Activated CD8-positive, alpha-beta memory T cell treated with anti-CD3 and anti-CD28 coated beads, Interleukin-2, amount 10 ng/mL, durations not matched to agents 7 days and 5 days (primary cell): Measurements from ENCODE around the gene PATL1. TPM values are rescaled to one million over a fixed set of nuclear protein-coding genes. Genes with fewer than 3 reads are reported as not detected.

Experiments used
- ATAC-seq: fragments of 150-1000 bp; cut with Tn5 transposase; one replicate; pipeline ENCODE4 v1.10.0; 2021; ENCODE audit warnings: moderate library complexity
- CTCF ChIA-PET: fragments of 350-600 bp; sonication (Branson Sonifier 250); formaldehyde crosslinking; loops from one replicate; lab custom pipeline; 2021; ENCODE audit warnings: antibody characterized with exemption; lab: Charles Lee
- DNase-seq: peaks from one replicate; pipeline ENCODE4 v3.0.0-alpha.2; 2020
- H3K27ac Mint-ChIP-seq: one replicate; pipeline ENCODE4 v1.8.0; 2021; ENCODE audit warnings: mild to moderate bottlenecking, mixed read lengths
- H3K27me3 Mint-ChIP-seq: one replicate; pipeline ENCODE4 v1.8.0; 2021; ENCODE audit warnings: mixed read lengths
- H3K36me3 Mint-ChIP-seq: one replicate; pipeline ENCODE4 v1.8.0; 2021; ENCODE audit warnings: mild to moderate bottlenecking, mixed read lengths
- H3K4me1 Mint-ChIP-seq: one replicate; pipeline ENCODE4 v1.8.0; 2021; ENCODE audit warnings: mixed read lengths
- H3K4me3 Mint-ChIP-seq: one replicate; pipeline ENCODE4 v1.8.0; 2021; ENCODE audit warnings: mild to moderate bottlenecking, moderate library complexity, mixed read lengths
- H3K9me3 Mint-ChIP-seq: one replicate; pipeline ENCODE4 v1.8.0; 2022; ENCODE audit warnings: low read depth, mixed read lengths
- total RNA-seq, 2 experiments: library from RNA; stranded (reverse); gene quantifications; one replicate each; pipeline ENCODE4 v1.2.3, GENCODE V29; 2021

The PATL1 gene
- total RNA-seq, 2 experiments from 2014 or later = 56.7 to 62.6 TPM

DNA sequence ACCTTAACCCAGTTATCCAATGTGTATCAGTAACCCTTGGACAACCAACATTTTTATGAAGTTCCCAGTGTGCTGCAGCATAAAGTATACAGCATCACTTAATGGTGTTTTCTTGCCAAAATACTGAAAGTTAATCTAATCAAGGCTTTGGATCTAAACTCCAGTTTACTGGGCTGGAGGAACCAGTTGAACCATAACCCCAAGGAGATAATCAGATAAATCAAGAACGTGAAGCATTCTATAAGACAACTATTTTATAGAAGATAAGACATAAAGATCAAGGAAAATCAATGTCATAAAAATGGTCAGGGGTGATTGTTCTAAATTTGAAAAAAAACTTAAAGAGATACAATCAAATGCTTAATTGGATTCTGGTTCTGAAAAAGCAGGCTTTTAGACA lies 51.0 kb downstream of the PATL1 start:
- Mint-ChIP-seq H3K36me3 (peaks cover 5% of the 10 kb centered on the region), H3K27me3 (no peaks in the 10 kb centered on the region), H3K27ac (no peak overlapping the region), H3K4me1 (peaks cover 39% of the 10 kb centered on the region), H3K9me3 (no peaks in the 10 kb centered on the region), H3K4me3 (no peak overlapping the region)
- no peak for DNase-seq
- CTCF ChIA-PET = interaction anchor here (0.8 to 1.1 kb wide), 2 partner anchors 13 to 54 kb away, joined by 3 read pairs; no protein-coding TSS in a partner anchor
- no peak for ATAC-seq

DNA sequence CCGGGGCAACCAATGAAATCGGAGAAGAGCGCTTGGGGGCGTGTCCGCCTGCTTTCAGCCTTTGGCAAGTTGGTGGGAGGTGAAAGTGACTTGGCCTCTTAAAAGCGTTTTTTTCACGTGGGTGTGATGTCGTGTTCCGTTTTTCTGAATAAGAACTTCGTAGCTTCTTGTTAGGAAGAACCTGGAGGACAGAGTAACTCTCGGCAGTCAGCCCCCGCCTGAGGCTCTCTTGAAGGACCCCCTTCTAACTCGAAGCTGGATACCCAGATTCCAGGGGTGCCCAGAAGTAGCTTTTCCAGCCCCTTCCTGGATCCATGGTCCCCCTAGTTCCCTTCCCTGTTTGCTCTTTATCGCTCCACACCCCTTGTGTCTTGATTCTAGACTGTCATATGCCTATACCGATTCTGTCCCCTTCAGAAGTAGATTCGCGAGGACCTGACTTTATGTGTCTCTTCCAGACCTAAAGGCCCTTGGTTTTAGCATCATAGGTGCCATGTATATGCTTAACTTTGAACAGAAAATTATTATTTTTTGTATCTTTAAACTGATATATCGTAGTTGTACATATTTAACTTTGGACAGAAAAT lies 52.3 kb downstream of the PATL1 start:
- no peaks in the 10 kb centered on the region for H3K9me3 Mint-ChIP-seq
- DNase-seq (no peak), ATAC-seq (no peak)
- no peaks in the 10 kb centered on the region for H3K27me3 Mint-ChIP-seq
- CTCF ChIA-PET = interaction anchor here (0.7 to 2.3 kb wide), 8 partner anchors 8 to 206 kb away, joined by 3 to 12 read pairs (median 4); partner anchors contain the start of gene PATL1
- peaks cover 10% of the 10 kb centered on the region for H3K36me3 Mint-ChIP-seq
- peak overlapping the region; percentile 99 for H3K4me3 Mint-ChIP-seq
- H3K27ac Mint-ChIP-seq = peak overlapping the region; percentile 88
- H3K4me1 Mint-ChIP-seq = peaks cover 50% of the 10 kb centered on the region

DNA sequence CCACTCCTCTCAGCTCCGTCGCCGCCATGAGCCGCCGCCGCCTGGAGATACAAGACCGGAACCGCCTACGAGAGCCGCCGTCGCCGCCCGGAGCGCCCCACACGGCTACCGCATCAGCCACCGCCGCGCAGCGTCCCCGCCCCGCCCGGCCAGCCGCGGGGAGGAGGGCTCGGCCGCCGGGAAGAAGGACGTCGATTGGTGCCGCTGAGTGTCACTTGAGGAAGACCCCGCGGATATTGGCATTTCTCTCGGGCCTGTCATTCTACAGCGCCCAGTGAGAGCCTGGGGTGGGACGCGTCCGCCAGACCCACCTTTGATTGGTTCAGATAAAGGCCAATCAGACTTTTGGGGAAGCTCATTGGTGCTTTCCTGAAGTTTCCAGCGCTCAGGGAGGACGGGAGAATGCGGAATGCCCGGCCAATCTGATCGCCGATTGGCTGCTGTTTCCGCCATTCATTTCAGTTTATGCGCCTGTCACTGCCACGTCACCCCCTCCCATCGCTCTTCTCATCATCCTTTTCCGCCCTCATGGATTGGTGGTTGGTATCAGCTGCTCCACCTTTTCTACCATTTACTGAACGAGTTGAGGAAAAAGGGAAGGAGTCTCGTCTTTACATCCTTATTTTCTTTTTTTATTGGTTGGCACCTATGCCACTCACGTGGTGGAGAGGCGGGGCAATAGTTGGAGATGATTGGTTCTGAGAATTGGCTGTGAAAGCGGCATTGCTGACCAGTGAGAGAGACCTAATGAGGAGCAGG lies 53.0 kb downstream of the PATL1 start, which contains the start of gene OSBP:
Gene OSBP (minus strand): TSS at position 138 of the 759 bp plus-strand sequence. CDS start 110 bp downstream, at position 28.
- Mint-ChIP-seq H3K4me1 (peaks cover 52% of the 10 kb centered on the region), H3K27me3 (no peaks in the 10 kb centered on the region), H3K4me3 (peak within 1 kb of the TSS; percentile 99), H3K36me3 (peaks cover 10% of the 10 kb centered on the region), H3K9me3 (no peaks in the 10 kb centered on the region), H3K27ac (peak within 1 kb of the TSS; percentile 95)
- CTCF ChIA-PET = interaction anchor here (0.7 to 2.3 kb wide), 10 partner anchors 9 to 207 kb away, joined by 3 to 12 read pairs (median 4); partner anchors contain the start of gene PATL1
- peak; percentile 89 for ATAC-seq
- DNase-seq = peak; percentile 99

DNA sequence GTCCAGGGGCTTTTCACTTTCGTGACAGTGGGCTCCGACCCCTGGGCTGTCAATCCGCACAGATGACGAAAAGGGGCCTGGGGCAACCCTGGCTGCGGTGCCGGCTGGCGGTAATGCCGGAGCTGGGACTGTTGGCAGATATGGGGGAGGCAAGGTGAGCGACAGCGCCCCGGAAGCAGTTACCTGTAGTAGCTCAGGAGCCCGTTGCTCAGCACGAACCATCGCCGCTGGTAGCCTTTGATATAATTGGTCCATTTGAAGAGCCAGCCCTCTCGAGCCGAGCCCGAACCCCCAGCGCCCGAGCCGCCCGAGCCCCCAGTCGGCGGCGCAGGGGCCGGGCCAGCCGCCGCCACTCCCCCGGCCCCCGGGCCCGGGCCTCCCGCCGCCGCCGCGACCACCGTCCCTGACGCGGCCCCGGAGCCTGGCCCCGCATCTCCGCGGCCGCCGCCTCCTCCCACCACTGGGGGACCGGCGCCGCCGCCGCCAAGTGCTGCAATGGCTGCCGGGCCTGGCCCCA lies 53.7 kb downstream of the PATL1 start:
- H3K4me3 Mint-ChIP-seq = peak overlapping the region; percentile 99
- peak overlapping the region; percentile 95 for H3K27ac Mint-ChIP-seq
- H3K36me3 Mint-ChIP-seq = peaks cover 10% of the 10 kb centered on the region
- CTCF ChIA-PET = interaction anchor here (0.7 to 2.3 kb wide), 7 partner anchors 49 to 208 kb away, joined by 3 to 12 read pairs (median 3); partner anchors contain the start of gene PATL1
- no peaks in the 10 kb centered on the region for H3K9me3 Mint-ChIP-seq
- H3K27me3 Mint-ChIP-seq = no peaks in the 10 kb centered on the region
- H3K4me1 Mint-ChIP-seq = peaks cover 52% of the 10 kb centered on the region
- DNase-seq (peak; percentile 77), ATAC-seq (peak; percentile 9)

DNA sequence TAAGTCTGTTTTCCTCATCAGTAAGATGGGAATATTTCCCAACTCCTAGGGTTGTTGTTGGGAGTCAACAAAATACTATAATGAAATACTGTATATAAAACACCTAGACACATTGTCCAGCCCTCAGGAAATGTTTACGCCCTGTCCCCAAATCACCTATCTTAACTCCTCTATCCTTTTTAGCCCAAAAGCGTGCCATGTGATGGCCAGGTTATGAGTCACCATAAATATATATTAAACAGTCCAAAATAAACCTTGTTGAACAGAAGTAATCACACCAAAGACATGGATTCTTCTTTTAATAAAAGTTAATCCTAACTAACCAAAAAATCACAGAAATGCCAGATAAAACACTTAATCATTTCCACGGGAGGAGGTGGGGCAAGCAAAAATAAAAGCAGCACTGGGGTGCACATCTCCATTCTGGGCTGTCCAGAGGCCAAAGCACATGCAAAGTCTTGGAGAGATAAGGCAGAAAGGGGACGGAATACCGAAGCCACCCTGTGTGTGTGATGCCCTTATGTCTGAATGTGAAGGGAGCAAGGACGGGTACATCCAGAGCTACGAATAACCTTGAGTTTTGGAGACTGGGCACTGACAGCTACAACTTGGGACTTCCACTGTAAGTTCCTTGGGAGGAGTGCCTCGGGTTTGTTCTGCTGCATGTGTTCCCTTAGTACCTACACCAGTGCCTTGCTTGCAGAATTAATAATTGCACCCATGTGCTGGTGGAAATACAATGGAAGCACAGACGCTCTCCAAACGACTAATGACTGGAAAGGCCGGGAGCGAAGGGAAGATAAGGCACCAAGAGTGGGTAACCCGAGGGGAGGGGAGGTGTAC lies 54.3 kb downstream of the PATL1 start:
- ATAC-seq (no peak), DNase-seq (no peak)
- peaks cover 55% of the 10 kb centered on the region for H3K4me1 Mint-ChIP-seq
- H3K36me3 Mint-ChIP-seq = peaks cover 13% of the 10 kb centered on the region
- CTCF ChIA-PET = interaction anchor here (0.9 to 2.2 kb wide), 5 partner anchors 49 to 77 kb away, joined by 3 to 12 read pairs (median 4); no protein-coding TSS in a partner anchor
- no peaks in the 10 kb centered on the region for H3K9me3 Mint-ChIP-seq
- H3K4me3 Mint-ChIP-seq = peak overlapping the region; percentile 99
- peak overlapping the region; percentile 95 for H3K27ac Mint-ChIP-seq
- H3K27me3 Mint-ChIP-seq = no peaks in the 10 kb centered on the region

DNA sequence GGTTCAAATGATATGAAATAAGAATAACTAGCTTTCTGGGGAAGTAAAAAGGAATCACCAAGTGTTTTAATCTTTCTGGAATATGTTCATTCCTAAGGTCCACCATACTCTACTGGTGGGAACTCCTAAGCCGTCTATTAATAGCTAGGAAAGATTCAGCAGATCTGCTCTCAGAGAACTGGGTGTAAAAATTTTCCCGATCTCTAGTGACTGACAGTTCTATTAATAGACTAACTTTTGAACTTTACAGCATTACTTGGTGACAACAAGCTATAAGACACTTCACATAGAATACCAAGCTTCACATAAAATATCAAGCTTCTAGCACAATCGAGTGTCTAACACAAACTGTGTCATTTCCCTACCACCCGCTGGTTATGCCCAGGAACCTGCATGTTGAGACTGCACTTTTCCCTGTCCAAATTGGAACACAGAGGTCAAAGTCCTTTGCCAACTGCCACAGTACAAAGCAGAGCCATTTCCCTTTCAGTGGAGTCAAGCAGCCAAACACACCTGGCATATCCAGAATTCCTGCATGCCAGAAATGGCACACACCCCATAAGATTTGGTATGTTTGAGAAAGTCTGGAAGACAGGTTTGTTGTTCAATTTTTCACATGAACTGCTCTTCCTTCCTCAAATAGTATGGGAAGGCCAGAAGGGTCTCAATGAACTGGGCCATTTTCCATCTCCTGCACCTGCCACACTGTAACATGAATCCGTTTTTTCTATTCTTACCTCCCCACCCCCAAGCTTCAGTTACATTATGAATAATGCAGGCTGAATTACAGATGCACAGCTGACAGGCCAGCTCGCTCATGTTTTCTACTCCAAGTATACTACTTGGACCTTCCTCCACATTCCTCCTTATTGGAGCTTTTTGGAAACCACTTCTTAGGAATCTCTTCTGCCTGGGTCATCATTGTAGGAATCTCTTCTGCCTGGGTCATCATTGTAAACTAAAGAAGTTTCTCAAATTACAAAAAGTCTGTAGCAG lies 57.0 kb downstream of the PATL1 start:
- Mint-ChIP-seq H3K9me3 (no peaks in the 10 kb centered on the region), H3K4me3 (no peak overlapping the region), H3K4me1 (peaks cover 45% of the 10 kb centered on the region), H3K36me3 (peaks cover 34% of the 10 kb centered on the region), H3K27me3 (no peaks in the 10 kb centered on the region), H3K27ac (no peak overlapping the region)
- CTCF ChIA-PET = interaction anchor here (0.8 to 1.5 kb wide), 3 partner anchors 46 to 57 kb away, joined by 3 to 5 read pairs (median 3); partner anchors contain the start of gene PATL1
- DNase-seq (no peak), ATAC-seq (no peak)

DNA sequence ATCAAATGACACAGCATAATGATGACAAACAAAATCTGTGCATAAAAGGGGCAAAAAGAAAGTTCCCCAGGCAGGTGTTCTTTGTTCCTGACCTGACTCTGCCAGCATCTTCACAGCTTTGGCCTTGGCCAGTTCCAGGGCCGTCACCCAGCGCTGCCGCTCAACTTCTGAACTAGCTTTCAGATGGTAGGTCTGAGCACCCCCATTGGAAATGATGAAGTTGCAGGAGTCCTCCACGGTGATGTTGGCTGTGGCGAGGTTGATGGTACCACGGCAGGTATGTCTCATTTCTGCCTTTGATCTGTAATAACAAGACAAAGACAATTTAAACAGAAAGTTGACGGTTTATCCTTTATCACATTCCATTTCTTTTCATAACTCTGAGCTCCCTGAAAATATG lies 58.5 kb downstream of the PATL1 start:
- ATAC-seq (no peak), DNase-seq (no peak)
- no peak overlapping the region for H3K27ac Mint-ChIP-seq
- no peaks in the 10 kb centered on the region for H3K27me3 Mint-ChIP-seq
- peaks cover 40% of the 10 kb centered on the region for H3K4me1 Mint-ChIP-seq
- peaks cover 46% of the 10 kb centered on the region for H3K36me3 Mint-ChIP-seq
- H3K4me3 Mint-ChIP-seq = no peak overlapping the region
- no peaks in the 10 kb centered on the region for H3K9me3 Mint-ChIP-seq
- CTCF ChIA-PET = no interaction called here

DNA sequence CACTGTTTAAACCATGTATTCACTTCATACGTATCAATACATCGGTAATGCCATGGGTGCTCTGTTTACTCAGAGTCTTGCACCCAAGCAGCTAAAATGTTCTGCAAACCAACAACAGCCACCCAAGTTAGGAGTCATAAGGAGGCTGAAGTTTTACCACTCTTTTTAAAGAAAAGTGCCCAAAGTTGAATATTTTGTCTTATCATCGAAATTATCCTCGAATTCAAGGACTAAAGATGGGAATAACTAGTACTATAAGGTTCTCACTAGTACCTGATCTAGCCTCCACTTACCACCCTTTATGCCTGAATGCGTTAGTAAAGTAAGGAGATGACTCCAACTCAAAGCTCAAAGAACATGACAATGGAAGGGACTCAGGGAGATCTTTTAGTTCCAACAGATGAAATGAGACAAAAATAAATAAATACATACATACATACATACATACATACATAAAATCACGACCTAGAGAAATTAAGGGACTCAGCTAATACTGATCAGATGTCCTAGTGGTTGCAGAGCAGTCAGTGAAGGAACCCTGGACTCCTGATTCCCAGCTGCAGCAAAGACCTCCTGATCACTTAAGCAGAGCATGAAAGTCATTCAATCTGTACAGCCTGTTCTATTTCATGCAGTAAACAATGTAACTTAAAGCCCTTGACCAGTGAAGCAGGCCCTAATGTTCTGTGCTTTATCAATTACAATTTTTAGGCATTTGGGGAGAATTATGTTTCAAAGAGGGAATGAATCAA lies 61.0 kb downstream of the PATL1 start:
- Mint-ChIP-seq H3K4me1 (peaks cover 18% of the 10 kb centered on the region), H3K27ac (no peak overlapping the region), H3K36me3 (peaks cover 50% of the 10 kb centered on the region), H3K27me3 (no peaks in the 10 kb centered on the region), H3K4me3 (no peak overlapping the region), H3K9me3 (no peaks in the 10 kb centered on the region)
- ATAC-seq (no peak), DNase-seq (no peak)
- CTCF ChIA-PET = interaction anchor here (1.2 kb wide), 1 partner anchor 71 kb away, joined by 3 read pairs; no protein-coding TSS in a partner anchor

DNA sequence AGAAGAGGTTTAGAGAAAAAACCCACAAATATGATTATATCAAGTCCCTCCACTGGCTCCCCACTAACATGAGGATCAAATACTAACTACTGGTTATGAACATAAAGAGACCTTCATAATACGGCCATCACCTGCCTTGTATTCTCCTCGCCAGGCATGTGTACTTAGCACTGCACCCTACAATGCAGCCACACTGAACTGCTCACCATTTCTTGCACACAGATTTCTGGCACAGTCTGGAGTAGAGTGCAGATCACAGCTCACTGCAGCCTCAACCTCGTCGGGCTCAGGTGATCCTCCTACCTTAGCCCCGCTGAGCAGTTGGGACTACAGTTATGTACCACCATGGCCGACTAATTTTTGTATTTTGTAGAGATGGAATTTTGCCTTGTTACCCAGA lies 66.4 kb downstream of the PATL1 start:
- no peaks in the 10 kb centered on the region for H3K4me1 Mint-ChIP-seq
- H3K4me3 Mint-ChIP-seq = no peak overlapping the region
- no peak for DNase-seq
- no peak for ATAC-seq
- no peaks in the 10 kb centered on the region for H3K27me3 Mint-ChIP-seq
- CTCF ChIA-PET = no interaction called here
- peaks cover 69% of the 10 kb centered on the region for H3K36me3 Mint-ChIP-seq
- no peak overlapping the region for H3K27ac Mint-ChIP-seq
- no peaks in the 10 kb centered on the region for H3K9me3 Mint-ChIP-seq

DNA sequence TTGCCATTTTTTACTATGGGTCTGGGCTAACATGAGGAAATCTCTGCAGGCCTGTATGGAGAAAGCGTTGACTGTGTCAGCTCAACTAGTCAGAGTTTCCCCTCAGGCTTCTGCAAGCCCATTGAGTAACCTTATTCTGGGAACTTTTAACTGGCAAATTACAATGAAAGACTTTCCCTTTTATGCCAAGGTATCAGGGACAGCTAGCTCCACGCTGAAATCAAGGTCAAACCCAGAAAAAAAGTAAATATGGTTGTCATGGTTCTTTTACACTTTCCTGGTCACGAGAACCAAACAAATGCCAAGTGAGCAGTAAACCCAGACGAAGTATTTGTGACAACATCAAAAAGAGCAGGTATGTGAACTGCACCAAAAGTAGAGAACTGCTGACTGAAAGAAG lies 67.0 kb downstream of the PATL1 start:
- DNase-seq = no peak
- no peaks in the 10 kb centered on the region for H3K9me3 Mint-ChIP-seq
- H3K27ac Mint-ChIP-seq = no peak overlapping the region
- H3K36me3 Mint-ChIP-seq = peaks cover 68% of the 10 kb centered on the region
- H3K4me1 Mint-ChIP-seq = no peaks in the 10 kb centered on the region
- CTCF ChIA-PET = no interaction called here
- no peak for ATAC-seq
- H3K27me3 Mint-ChIP-seq = no peaks in the 10 kb centered on the region
- H3K4me3 Mint-ChIP-seq = no peak overlapping the region

DNA sequence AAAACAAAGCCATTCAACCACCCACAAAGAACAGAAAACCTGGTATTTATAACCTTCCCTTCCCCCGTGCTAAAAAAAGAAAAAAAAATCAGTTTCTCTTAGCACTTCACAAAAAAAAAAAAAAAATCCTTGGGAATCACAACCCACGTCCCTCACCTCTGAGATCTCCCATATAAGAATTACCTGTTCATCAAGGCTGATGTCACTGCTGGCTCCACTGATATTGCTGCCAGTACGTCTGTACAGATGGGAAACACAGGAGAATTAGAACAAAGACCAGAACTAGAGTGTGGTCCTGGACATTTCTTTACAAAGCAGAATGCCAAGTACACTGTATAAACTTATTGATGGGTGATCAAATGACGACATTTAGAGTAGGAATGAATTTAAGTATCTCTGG lies 68.2 kb downstream of the PATL1 start:
- Mint-ChIP-seq H3K27me3 (no peaks in the 10 kb centered on the region), H3K9me3 (no peaks in the 10 kb centered on the region), H3K4me1 (no peaks in the 10 kb centered on the region), H3K27ac (no peak overlapping the region), H3K4me3 (no peak overlapping the region), H3K36me3 (peaks cover 66% of the 10 kb centered on the region)
- no peak for ATAC-seq
- DNase-seq = no peak
- CTCF ChIA-PET = no interaction called here
